GM21447 (cell line): ENCODE measurements around the gene ZNF267.
"Not testable (repeated sequence)": the region's sequence is repeated elsewhere in the genome, so short reads cannot be mapped to it uniquely, and the experiment has no call there.

Source experiments
- ATAC-seq: cut with Tn5 transposase; IDR thresholded peaks from one replicate; pipeline ENCODE4 v1.9.1; 2021; ENCODE audit not compliant: unreplicated experiment

The ZNF267 gene

GRCh38 chr16:31873556-31874365, at the start of gene ZNF267:
ZNF267 (plus strand) TSS chr16:31873807; CDS start chr16:31873967, 160 bp downstream.
- peak; percentile 48 for ATAC-seq

DNA sequence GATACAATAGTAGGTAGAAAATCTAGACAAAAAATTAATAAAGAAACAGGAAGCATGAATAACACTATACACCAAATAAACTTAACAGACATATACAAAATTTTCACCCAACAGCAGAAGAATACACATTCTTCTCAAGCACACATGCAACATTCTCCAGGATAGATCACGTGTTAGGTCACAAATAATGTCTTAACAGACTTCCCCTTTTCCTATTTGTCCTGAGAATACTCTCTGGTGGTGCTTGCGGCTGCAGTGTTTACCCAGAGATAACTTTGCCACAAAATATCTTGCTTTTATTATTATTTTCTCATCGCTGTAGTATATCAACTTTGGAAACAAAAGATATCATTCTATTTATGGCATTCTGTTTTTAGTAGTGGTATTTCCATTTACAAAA, 40.6 kb upstream of the ZNF267 start:
- ATAC-seq, result no peak

- not testable (repeated sequence) for ATAC-seq
Measured at GRCh38 chr16:31836396-31836795, 37.2 kb upstream of the ZNF267 start.

- ATAC-seq, result no peak
Measured at GRCh38 chr16:31842864-31843263, 30.7 kb upstream of the ZNF267 start.

DNA sequence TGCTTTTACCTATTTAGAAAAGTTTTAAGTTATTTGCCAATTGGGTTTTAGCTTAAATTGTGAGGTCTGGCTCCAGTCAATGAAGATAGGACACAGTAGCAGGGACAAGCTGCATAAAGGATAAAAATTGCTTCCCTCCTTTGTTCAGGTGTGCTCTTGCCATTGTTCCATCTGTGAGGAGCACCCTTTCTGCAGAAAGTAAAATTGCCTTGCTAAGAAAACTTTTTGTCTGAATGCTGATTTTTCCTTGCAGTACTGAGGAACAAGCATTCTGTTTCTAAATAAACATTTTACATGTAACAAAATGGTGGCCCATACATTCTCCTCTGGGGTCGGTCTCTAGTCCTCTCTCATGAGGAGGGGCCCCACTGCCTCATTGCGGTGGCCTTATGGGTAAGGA, 25.0 kb upstream of the ZNF267 start:
- ATAC-seq, result not testable (repeated sequence)

DNA sequence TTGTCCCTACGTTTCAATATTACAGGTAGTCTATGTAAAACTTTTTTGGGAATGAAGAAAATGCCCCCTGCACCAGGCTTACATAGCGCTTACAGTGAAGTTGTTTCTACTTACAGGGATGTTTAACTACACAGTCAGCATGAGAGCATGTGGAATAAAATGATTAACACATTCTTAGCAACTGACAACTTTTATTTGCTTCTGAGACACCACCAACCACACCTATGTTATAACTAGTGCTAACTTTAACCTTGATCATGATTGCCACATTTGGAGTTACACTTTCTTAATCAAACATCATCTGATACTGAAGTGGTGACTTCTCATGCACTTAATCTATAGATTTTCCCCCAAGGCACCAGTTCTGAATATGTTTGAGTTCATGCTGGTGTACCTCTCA, 20.3 kb upstream of the ZNF267 start:
- ATAC-seq, result no peak

DNA sequence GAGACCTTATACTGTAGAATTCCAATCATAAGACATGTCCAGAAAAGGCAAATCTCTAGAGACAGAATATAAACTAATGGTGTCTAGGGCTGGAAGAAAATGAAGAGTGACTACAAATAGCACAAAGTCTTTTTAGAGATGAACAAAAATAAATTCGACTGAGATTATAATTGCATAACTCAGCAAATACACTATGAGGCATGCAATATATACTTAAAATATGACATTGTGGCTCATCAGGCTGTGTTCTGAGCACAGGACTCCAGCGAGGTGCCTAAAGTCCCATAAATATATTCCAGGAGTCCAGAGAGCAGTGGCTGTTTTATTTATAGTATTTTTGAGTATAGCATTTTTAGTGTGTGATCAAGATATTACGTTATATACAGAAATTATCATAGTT, 13.1 kb upstream of the ZNF267 start:
- no peak for ATAC-seq

- no peak for ATAC-seq
Measured at GRCh38 chr16:31861455-31861854, 12.2 kb upstream of the ZNF267 start.

DNA sequence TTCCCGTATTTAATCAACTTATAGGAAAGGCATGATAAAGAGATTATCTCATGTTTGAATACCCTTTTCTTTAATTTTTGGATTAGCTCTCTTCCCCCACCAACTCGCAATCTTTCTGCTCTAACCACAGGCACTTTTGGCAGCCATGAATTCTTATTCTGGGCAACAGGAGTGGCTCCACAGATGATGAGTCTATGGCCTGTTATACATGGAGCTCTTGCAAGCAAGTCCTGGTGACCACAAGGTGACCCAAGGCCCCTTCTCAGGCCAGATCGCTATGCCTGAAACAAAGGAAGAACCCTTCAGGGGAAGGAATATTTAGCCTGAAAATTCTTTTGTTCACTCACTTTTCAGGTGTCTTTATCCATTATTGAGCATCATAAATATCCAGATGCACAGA, 10.8 kb upstream of the ZNF267 start:
- no peak for ATAC-seq

DNA sequence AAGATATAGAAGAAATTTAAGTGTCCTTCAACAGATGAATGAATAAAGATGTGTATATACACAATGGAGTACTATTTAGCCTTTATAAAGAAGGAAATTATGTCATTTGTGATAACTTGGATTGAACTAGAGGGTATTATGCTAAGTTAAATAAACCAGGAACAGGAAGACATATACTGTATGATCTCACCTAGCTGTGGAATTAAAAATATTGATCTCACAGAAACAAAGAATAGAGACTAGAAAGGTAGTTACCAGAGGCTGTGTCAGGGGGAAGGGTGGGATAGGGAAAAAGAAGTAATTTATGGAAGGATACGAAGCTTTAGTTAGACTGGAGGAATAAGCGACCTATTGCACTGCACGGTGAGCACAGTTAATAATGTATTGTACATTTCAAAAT, 5.4 kb upstream of the ZNF267 start:
- no peak for ATAC-seq

GRCh38 chr16:31868691-31869167, 4.9 kb upstream of the ZNF267 start:
- ATAC-seq, result no peak

GRCh38 chr16:31869511-31870201, 4.0 kb upstream of the ZNF267 start:
- peak; percentile 49 for ATAC-seq

- ATAC-seq, result no peak
Measured at GRCh38 chr16:31870809-31871208, 2.8 kb upstream of the ZNF267 start.

DNA sequence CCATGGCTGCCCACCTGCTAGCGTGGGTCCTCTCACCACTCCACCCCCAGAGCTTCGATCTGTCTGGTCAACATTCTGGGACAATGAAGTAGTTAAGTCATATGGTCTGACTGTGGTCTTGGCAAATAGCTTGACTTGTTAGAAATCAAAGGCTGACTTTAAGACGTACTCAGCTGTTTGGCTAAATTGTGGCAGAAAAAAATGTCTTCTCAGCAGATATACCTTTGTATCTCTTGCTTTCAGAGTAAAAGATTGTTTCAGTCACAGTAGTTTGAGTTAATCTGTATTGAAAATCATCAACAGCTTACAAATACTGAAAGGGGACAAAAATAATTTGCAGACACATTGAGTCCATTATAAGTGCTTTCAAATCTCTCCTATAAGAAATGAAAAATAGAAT, 2.1 kb upstream of the ZNF267 start:
- ATAC-seq, result no peak

DNA sequence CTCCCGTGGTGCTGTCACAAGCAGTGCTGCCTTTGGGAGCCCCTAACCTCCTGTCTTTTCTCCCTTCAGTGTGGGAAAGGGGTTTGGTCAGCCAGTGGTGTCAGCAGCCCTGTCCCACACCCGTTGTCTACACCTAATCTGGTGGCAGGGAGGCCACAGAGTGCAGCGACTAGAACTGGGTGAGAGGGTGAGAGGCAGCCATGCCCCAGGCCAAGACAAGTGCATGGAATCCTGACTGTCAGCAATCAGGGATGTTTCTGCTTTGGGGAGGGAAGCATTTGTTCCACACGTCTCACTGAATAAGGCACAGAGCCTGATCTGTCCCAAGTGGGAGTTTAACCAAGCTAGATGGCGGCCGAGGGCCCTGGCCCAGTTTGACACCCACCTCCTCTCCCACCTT, 1.4 kb upstream of the ZNF267 start:
- no peak for ATAC-seq

- ATAC-seq, result peak; percentile 36
Measured at GRCh38 chr16:31874366-31875111, 932 bp downstream of the ZNF267 start.

GRCh38 chr16:31875112-31875803, 1.7 kb downstream of the ZNF267 start:
- ATAC-seq, result no peak

DNA sequence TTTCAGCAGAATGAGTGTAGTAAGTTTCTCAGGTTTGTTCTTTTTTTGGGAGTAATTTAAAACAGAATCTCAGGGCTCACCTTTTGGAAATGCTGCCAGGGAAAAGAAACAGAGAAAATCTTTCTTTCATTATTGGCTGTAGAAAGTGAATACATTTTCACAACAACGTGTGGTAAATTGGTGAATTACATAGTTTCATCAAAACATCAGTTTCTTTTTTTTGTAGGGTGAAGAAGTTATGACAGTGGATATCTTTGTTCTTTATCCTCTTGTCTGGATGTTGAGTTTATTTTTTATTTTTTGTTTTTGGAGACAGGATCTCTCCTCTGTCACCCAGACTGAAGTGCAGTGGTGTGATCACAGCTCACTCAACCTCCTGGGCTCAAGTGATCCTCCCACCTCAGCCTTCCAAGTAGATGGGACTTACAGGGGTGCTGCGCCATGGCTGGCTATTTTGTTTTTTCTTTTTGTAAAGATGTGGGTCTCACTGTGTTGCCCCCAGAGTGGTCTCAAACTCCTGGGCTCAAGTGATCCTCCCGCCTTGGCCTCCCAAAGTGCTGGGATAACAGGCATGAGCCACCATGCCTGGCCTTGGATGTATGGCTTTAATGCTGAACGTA, 2.4 kb downstream of the ZNF267 start:
- no peak for ATAC-seq

- peak; percentile 43 for ATAC-seq
Measured at GRCh38 chr16:31876951-31877828, 3.6 kb downstream of the ZNF267 start.
